Measurements from ENCODE around the gene COQ8B.

The COQ8B gene

DNA sequence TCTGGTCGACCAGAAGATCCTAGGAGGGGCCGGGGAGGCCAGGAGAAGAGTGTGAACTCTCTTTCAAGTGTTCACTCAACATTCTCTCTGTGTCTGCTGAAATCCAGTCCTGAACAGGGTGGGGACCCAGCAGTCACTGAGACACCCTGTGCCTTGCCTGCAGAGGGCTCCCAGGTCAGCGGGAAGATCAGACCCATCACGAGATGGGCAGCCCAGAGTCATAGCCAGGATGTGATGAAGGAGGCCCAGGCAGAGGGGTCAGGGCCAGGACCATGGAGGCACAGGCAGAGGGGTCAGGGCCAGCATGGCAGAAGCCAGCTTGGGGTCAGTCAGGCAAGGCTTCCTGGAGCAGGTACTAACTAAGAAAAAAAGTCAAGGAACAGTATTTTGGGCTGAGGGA, 35.6 kb downstream of the COQ8B start:
- no peaks in the 10 kb centered on the region for H3K27me3 ChIP-seq
- TF ChIP-seq, protein P1, sequence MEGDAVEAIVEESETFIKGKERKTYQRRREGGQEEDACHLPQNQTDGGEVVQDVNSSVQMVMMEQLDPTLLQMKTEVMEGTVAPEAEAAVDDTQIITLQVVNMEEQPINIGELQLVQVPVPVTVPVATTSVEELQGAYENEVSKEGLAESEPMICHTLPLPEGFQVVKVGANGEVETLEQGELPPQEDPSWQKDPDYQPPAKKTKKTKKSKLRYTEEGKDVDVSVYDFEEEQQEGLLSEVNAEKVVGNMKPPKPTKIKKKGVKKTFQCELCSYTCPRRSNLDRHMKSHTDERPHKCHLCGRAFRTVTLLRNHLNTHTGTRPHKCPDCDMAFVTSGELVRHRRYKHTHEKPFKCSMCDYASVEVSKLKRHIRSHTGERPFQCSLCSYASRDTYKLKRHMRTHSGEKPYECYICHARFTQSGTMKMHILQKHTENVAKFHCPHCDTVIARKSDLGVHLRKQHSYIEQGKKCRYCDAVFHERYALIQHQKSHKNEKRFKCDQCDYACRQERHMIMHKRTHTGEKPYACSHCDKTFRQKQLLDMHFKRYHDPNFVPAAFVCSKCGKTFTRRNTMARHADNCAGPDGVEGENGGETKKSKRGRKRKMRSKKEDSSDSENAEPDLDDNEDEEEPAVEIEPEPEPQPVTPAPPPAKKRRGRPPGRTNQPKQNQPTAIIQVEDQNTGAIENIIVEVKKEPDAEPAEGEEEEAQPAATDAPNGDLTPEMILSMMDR (IDR thresholded peaks at IDR 0.05), result no peak
- no peak overlapping the region for H3K4me3 ChIP-seq (ENCODE audit: low read depth in 1 of 2, low read length in 1 of 2)
- peaks cover 50% of the 10 kb centered on the region for H3K36me3 ChIP-seq
- no peaks in the 10 kb centered on the region for H3K9me3 ChIP-seq
- H3K4me1 ChIP-seq (ENCODE audit: control insufficient read depth in 1 of 2, insufficient read depth in 1 of 2, low read depth in 1 of 2, low read length in 1 of 2), result no peaks in the 10 kb centered on the region
- no peak overlapping the region for H3K27ac ChIP-seq

DNA sequence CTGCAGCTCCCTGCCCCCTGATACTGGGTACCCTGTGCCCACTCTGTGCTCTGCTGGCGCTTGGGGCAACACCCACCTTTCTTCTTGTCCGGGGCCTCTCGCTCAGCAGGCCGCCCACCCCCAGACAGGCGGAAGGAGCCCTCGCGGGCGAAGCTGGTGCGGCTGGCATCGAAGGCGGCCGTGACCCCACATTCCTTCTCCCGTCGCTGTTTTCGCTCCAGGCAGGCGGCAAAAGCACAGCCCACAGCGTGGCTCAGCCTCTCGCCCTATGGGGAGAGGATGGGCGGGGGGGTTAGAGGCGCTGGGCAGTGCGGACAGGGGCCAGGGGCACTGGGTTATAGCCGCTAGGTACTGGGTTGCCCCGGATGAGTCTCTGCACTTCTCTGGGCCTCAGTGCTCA, 39.5 kb downstream of the COQ8B start:
- Histone ChIP-seq H3K4me3 (ENCODE audit: low read depth in 1 of 2, low read length in 1 of 2) (no peak overlapping the region), H3K27ac (no peak overlapping the region), H3K36me3 (peaks cover 53% of the 10 kb centered on the region), H3K27me3 (no peaks in the 10 kb centered on the region), H3K4me1 (ENCODE audit: control insufficient read depth in 1 of 2, insufficient read depth in 1 of 2, low read depth in 1 of 2, low read length in 1 of 2) (no peaks in the 10 kb centered on the region), H3K9me3 (no peaks in the 10 kb centered on the region)
- TF ChIP-seq, protein P1 (IDR thresholded peaks at IDR 0.05), result no peak

DNA sequence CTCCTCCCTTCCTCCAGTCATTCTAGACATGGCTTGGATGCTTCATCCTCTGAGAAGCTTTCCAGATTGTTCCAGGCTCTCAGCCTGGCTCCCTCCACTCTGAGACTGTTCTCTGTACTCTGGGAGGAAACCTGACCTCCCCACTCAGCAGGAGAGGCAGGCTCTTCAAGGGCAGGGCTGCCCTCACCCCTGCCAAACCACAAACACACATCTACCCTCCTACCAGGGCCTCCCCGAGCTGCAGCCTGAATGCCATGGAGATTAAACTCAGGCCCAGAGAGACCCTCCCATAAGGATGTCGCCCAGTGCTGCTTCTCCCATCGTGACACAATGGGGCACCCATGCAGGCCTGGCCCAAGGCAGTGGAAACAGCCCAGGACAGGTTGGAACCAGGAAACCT, 42.4 kb downstream of the COQ8B start:
- TF ChIP-seq, protein P1 (IDR thresholded peaks at IDR 0.05), result no peak
- Histone ChIP-seq H3K4me1 (ENCODE audit: control insufficient read depth in 1 of 2, insufficient read depth in 1 of 2, low read depth in 1 of 2, low read length in 1 of 2) (no peaks in the 10 kb centered on the region), H3K27me3 (no peaks in the 10 kb centered on the region), H3K27ac (no peak overlapping the region), H3K36me3 (peaks cover 61% of the 10 kb centered on the region), H3K4me3 (ENCODE audit: low read depth in 1 of 2, low read length in 1 of 2) (no peak overlapping the region), H3K9me3 (no peaks in the 10 kb centered on the region)

DNA sequence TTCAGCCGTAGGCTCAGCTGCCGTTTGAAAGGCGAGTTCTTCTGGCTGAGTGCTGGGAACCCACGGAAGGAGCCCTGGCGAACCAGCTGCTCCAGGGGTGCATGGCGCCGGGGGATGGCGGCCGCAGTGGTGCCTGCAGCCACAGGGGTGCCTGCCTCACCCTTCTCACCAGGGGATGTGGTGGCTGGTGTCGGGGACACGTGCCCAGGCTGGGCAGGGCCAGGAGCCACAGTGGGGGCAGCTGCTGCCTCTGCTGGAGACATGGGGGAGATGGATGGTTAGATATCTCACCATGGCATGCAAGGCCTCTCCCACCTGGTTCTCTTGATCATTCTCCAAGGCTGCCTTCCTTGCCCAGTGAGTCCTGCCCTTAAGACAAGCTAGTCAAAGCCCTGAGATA, 43.3 kb downstream of the COQ8B start:
- H3K27ac ChIP-seq, result no peak overlapping the region
- no peak overlapping the region for H3K4me3 ChIP-seq (ENCODE audit: low read depth in 1 of 2, low read length in 1 of 2)
- no peaks in the 10 kb centered on the region for H3K27me3 ChIP-seq
- H3K9me3 ChIP-seq, result no peaks in the 10 kb centered on the region
- H3K4me1 ChIP-seq (ENCODE audit: control insufficient read depth in 1 of 2, insufficient read depth in 1 of 2, low read depth in 1 of 2, low read length in 1 of 2), result no peaks in the 10 kb centered on the region
- TF ChIP-seq, protein P1 (IDR thresholded peaks at IDR 0.05), result no peak
- peaks cover 63% of the 10 kb centered on the region for H3K36me3 ChIP-seq

DNA sequence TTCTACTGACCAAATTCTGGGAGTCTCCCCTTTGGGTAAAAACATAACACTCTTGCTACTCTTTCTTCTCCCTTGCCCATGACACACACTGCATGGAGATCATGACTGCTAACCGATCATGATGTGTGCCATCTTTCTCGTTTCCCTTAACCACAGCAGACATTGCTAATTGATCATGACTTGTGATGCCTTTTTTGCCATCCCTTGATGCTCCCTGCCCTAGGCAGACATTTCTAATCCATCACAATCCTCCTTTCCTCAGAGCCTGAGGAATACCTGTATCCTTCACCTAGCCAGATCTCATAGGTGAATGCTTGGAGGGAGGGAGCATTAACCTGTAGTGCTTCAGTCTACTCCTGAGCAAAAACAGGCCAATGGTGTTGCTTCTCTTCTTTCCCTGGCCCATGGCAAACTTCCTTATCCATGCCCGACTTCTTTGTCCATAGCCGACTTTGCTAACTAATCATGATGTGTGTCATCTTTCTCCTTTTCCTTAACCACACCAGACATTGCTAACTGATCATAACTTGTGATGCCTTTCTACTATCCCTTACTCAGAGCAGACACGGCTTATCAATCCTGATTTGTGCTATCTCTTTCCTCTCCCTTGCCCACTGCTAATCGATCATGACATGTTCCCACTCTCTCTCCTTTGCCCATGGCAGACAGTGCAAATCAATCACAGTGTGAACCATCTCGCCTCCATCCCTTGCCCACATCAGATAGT, 44.0 kb downstream of the COQ8B start:
- Histone ChIP-seq H3K4me1 (ENCODE audit: control insufficient read depth in 1 of 2, insufficient read depth in 1 of 2, low read depth in 1 of 2, low read length in 1 of 2) (no peaks in the 10 kb centered on the region), H3K4me3 (ENCODE audit: low read depth in 1 of 2, low read length in 1 of 2) (no peak overlapping the region), H3K9me3 (no peaks in the 10 kb centered on the region), H3K27ac (no peak overlapping the region), H3K27me3 (no peaks in the 10 kb centered on the region), H3K36me3 (peaks cover 57% of the 10 kb centered on the region)
- TF ChIP-seq, protein P1 (IDR thresholded peaks at IDR 0.05), result no peak

Data from neutrophil (primary cell).